GM21447 (cell line): Measurements from ENCODE around the gene TMEM59L.
"Not testable (repeated sequence)": the region's sequence is repeated elsewhere in the genome, so short reads cannot be mapped to it uniquely, and the experiment has no call there.

Experiments
- ATAC-seq: cut with Tn5 transposase; IDR thresholded peaks from one replicate; pipeline ENCODE4 v1.9.1; 2021; ENCODE audit not compliant: unreplicated experiment

The TMEM59L gene

DNA sequence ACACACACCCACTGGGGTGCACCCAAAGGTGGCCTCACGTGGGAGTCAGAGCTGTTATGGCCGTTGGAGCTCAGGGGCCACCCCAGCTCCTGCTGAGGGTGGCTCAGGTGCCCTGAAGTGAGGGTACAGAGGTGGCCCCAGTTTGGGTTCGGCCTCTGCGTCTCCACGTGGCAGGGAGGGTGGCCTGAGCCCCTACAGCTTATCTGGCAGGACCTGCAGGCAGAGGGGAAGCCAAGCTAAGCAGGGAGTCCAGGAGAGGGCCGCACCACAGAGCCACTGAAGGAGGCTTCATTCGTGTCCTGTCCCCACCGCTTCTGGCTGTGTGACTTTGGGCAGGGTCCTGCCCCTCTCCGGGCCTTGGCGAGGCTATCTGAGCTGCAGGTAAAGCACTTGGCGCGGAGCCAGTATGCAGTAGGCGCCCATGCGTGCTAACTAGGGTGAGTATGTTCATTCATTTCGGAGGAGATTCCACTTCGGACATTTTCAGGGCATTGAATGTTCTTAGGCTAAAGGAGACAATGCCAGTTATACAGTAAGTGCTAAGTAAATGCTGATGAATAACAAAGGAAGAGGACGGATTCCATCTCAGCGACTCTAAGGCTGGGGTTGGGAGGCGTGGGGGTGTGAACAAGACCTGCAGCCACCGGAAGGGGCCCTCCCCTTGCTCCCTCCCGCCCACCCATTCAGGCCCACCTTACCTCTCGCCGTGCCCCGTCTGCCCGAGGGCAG lies 19.1 kb upstream of the TMEM59L start:
- ATAC-seq: no peak

DNA sequence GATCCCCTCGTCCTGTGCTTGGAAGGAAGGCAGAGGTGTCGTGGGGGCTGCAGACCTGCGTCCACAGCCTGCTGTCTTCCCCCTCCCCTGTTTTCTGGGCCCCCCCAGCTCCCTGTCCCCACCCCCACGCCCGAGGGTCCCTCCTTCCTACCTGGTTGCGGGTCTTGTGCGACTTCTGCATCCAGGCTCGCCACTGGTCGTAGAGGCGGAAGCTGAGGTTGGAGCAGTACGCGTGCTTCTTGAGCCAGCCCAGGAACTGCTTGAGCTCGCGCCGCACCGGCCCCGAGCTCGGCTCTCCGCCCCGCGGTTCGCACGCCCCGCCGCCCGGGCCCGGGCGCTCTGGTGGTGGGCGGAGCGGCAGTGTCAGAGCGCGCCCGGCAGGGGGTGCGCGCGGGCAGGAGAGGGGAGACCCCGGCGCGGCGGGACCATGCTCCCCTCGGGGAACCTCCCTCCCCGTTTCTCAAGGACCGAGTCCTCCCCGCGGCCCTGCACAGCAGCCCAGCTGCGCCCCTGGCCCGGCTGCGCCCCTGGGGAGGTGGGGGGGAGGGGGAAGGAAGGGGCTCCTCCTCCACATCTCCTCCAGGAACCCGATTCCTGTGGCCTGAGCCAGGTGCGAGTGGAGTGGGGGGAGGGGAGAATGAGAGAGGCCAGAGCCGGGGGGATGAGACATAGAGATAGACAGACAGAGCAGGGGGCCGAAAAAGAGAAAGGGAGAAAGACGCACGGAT lies 18.4 kb upstream of the TMEM59L start:
- no peak for ATAC-seq

DNA sequence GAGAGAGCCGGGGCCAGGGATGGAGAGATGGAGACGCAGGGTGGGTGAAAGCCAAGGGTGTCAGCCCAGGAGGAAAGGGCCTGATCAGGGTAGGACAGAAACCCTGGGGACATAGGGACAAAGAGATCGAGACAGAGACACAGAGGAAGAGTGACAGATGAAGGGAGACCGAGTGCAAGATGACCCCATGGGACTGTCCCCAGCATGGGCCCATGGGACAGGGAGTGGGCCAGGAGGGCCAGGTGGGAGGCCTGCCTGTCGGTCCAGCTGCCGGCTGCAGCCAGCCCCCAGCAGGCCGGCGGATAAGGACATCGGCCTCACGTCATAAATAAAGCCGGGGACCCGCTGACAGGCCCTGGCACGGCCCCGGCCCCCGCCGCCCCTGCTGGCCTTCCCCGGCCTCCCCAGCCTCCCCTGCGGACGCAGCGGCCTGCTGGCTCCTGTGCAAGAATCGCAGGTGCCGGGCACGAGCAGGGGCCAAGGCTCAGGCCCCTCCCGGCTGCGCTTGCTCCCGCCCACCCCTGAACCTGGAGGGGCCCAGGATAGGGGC lies 17.8 kb upstream of the TMEM59L start:
- ATAC-seq: no peak

GRCh38 chr19:18595475-18595874 lies 17.2 kb upstream of the TMEM59L start:
- no peak for ATAC-seq

DNA sequence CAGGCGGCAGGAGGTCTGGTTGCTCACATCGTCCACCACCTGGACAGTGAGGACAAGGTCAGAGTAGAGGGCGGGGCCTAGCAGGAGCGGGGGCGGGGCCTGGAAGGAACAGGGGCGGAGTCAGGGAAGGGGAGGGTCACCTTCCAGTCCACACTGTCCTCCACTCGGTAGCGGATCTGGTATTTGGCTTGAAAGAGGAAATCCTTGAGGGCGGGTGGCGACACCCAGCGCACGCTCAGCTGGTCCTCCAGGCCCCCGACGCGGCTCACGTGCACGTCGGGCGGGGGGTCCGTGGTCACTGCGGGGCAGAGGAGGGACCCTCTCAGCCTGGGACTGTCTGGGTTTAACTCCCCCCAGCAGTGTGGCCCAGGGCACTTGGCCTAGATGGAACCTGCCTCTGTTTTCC lies 15.9 kb upstream of the TMEM59L start:
- ATAC-seq: no peak

- no peak for ATAC-seq
These were observed 14.6 kb upstream of the TMEM59L start for GRCh38 chr19:18597809-18598660.

DNA sequence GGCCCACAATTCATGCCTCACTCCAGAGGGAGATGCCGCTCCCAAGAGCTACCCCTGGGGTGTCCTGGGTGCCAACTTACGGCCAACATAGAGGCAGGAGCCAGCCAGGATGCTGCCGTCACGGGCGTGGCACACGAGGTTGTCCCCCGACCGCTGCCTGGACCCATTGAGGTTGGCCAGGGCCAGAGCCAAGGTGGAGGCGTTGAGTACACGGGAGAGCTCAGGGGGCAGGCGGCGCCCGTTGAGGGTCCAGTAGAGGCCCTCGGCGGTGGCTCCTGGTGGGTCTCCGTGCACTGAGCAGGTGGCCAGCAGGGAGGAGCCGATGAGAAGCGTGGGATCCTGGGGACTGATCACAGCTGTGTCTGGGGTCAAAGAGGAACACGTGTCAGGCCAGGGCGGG lies 13.2 kb upstream of the TMEM59L start:
- ATAC-seq: no peak

GRCh38 chr19:18600692-18601397 lies 11.8 kb upstream of the TMEM59L start:
- ATAC-seq: not testable (repeated sequence)

GRCh38 chr19:18601875-18602274 lies 10.8 kb upstream of the TMEM59L start:
- ATAC-seq: no peak

- no peak for ATAC-seq
These were observed 9.3 kb upstream of the TMEM59L start for GRCh38 chr19:18603255-18603957.

GRCh38 chr19:18603958-18604819 lies 8.5 kb upstream of the TMEM59L start:
- ATAC-seq: no peak

GRCh38 chr19:18604820-18605159 lies 7.9 kb upstream of the TMEM59L start:
- no peak for ATAC-seq

- ATAC-seq: no peak
These were observed 7.5 kb upstream of the TMEM59L start for GRCh38 chr19:18605196-18605545.

- no peak for ATAC-seq
These were observed 7.0 kb upstream of the TMEM59L start for GRCh38 chr19:18605546-18606280.

GRCh38 chr19:18606281-18607225 lies 6.1 kb upstream of the TMEM59L start, which contains the start of gene CRLF1:
Gene CRLF1 (minus strand): TSS chr19:18606799. CDS start chr19:18606656, 143 bp downstream.
- ATAC-seq: no peak

GRCh38 chr19:18607226-18608101 lies 5.2 kb upstream of the TMEM59L start:
- no peak for ATAC-seq
